ENCODE data around the gene STOML2. TPM values are rescaled to one million over a fixed set of nuclear protein-coding genes. Genes with fewer than 3 reads are reported as not detected.

STOML2 gene
- total RNA-seq, 4 donors from 2014 or later, result 58.4 to 107 (median 63.4) TPM

DNA sequence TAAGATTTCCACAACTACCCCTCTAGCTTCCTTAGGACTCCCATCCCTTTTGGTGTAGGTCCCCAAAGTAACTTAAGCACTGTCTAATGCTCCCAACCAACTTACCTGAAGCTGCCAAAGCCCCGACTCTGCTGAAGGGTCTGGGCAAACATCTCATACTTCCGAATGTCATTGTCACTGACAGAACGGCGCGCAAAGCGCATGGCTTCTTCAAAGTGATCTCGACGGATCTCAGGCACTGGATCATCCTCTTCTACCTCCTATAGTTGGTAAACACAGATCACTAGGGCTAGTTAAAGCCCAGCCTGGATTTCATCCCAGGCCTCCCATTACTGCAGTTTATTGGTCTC is 45.7 kb downstream of the STOML2 start:
- TF ChIP-seq POLR2A (IDR thresholded peaks at IDR 0.05) (no peak), CTCF (IDR thresholded peaks at IDR 0.05) (no peak)
- Histone ChIP-seq H3K4me1 (no peaks in the 10 kb centered on the region), H3K9me3 (no peaks in the 10 kb centered on the region), H3K27ac (no peak overlapping the region), H3K4me3 (no peak overlapping the region), H3K36me3 (no peaks in the 10 kb centered on the region), H3K27me3 (no peaks in the 10 kb centered on the region)
- intact Hi-C loops (cut with DNase I; ENCODE audit: low total_unique reads), result no loop called here
- no peak for DNase-seq

GRCh38 chr9:35056571-35057270 is 46.2 kb downstream of the STOML2 start:
- no peaks in the 10 kb centered on the region for H3K4me1 ChIP-seq
- intact Hi-C loops (cut with DNase I; ENCODE audit: low total_unique reads), result no loop called here
- H3K27me3 ChIP-seq, result no peaks in the 10 kb centered on the region
- H3K27ac ChIP-seq, result no peak overlapping the region
- TF ChIP-seq POLR2A (IDR thresholded peaks at IDR 0.05), result no peak
- no peak overlapping the region for H3K4me3 ChIP-seq
- H3K36me3 ChIP-seq, result no peaks in the 10 kb centered on the region
- no peak for DNase-seq
- no peaks in the 10 kb centered on the region for H3K9me3 ChIP-seq

DNA sequence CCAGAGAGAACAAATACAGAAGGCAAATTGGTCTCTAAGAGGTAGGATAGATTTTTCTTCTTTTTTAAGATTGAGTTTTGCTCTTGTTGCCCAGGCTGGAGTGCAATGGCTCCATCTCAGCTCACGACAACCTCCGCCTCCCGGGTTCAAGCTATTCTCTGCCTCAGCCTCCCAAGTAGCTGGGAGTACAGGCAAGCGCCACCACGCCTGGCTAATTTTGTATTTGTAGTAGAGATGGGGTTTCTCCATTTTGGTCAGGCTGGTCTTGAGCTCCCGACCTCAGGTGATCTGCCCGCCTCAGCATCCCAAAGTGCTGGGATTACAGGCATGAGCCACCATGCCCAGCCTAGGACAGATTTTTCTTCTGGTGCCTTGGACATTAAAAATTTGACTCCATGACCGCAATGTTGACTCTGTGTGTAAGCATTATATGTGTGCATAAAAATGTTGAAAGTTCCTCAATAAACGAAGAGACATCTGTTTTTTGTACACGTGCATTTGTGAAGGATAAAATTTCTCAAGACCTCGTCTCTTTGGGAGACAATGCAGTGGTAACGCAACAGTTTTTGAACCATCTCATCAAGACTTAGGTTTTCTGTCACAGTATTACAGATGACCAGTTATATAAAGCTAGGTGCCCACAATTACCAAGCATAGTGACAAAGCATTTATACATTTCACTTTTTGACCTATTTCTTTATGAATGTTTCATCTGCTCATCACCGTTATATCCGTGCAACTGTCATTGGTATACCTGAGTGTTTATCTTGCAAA is 47.9 kb downstream of the STOML2 start:
- H3K4me3 ChIP-seq, result no peak overlapping the region
- no peaks in the 10 kb centered on the region for H3K9me3 ChIP-seq
- H3K27me3 ChIP-seq, result no peaks in the 10 kb centered on the region
- no peak for TF ChIP-seq POLR2A (IDR thresholded peaks at IDR 0.05)
- no peak for TF ChIP-seq CTCF (IDR thresholded peaks at IDR 0.05)
- intact Hi-C loops (cut with DNase I; ENCODE audit: low total_unique reads), result no loop called here
- H3K36me3 ChIP-seq, result no peaks in the 10 kb centered on the region
- no peak overlapping the region for H3K27ac ChIP-seq
- no peak for DNase-seq
- H3K4me1 ChIP-seq, result no peaks in the 10 kb centered on the region

DNA sequence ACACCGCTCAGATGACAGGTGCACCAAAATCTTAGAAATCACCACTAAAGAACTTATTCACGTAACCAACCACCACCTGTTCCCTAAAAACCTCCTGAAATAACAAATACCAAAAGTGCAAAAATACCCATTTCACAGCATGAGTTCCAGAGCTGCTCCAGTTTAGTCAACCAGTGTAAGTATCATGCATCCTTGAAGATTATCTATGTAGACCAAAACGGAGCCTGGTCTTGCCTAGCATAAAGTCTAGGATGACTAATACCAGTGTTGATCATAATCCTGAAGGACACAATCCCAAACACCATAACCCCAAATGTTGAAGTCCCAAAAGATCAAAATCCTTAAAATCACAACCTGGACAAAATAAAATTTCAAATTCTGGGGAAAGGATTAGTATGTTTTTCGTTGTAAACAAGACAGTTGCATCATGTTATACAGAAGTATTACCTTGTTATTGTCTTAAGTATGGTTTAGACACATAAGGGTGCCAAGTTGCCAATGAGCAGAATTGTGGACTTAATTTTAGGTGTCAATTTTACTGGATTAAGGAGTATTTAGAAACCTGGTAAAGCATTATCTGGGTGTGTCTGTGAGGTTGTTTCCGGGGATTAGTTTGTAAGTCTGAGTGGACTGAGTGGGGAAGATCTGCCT is 48.6 kb downstream of the STOML2 start:
- Histone ChIP-seq H3K36me3 (no peaks in the 10 kb centered on the region), H3K27me3 (no peaks in the 10 kb centered on the region)

More for the DNA sequence above, 48.6 kb downstream of the STOML2 start:
- no peak overlapping the region for H3K27ac ChIP-seq
- TF ChIP-seq CTCF (IDR thresholded peaks at IDR 0.05) (no peak), POLR2A (IDR thresholded peaks at IDR 0.05) (no peak)
- no peaks in the 10 kb centered on the region for H3K4me1 ChIP-seq
- intact Hi-C loops (cut with DNase I; ENCODE audit: low total_unique reads), result no loop called here
- no peaks in the 10 kb centered on the region for H3K9me3 ChIP-seq
- H3K4me3 ChIP-seq, result no peak overlapping the region
- no peak for DNase-seq
